DMS 273 (cell line): Measurements from ENCODE around the gene F5.

ENCODE experiments used
- DNase-seq: peaks from one replicate; lab custom pipeline; 2025; ENCODE audit not compliant: unreplicated experiment; lab: John Stamatoyannopoulos, UW

The F5 gene

DNA sequence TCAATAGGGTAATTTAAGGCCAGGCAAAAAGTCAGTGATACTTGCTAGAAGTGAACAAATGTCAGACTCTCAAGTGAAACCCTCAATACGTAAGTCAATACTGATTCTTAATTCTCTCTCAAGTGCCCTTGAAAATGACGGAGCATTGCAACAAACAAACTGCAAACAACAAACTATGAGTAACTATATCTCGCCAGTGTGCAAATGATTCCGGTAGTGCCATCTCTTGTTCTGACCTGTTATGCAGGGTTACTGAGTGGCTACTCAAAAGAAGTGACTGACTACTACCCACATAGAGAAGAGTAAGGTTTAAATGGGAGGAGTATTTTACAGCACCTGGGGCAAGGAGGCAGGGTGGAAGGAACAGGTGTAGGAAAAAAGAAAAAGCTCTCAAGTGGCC lies 102.2 kb downstream of the F5 start:
- DNase-seq, result no peak

DNA sequence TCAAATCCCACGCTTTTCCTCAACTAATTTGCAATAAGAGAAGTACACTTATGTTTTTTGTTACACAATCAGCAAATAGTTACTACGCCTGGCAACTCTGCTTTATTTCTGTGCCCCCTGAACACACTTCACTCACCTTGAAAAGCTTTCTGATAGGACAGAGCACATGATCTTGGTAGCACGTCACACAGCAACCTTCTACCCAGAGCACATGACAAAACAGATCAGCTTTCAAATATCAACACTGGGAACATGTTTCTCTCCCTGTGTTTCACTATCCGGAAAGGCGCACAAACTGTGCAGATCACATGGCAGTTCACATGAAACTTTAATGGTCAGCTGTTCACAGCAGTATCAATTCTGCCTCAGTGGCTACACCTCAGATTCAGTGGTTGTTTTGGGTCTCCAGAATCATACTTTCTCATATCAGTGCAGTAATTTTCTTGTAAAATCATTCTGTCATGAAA lies 102.7 kb downstream of the F5 start:
- peak; percentile 44 for DNase-seq

DNA sequence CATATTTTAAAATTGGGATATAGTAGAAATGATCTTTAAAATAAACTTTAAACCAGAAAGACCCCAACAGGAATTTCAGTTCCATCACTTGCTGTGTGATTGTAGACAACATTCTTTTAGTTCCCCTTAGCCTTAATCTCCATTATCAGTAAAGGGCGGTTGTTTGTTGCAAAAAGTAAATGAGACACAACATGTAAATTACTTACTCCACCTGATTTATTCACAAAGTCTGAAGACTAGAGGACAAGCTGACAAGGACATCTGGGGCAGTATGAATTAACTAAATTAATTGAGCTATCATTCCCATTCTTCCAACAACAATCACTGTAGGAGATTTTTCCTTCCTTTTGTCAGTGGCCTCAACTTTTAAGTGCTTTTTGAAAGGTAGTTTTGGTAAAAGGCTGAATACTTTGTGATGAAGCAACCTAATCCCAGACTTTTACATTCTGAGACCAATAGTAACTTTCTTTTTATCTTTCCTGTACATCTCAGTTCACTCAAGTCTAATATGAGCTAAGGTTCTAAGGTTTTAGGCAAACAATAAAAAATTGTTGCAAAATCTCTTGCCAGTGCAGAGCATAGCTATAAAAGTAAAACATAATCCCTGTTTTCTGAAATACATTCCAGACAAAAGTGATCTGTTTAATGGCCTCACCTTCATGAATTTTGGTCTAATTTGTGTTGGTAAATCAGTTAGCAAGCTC lies 106.8 kb downstream of the F5 start:
- no peak for DNase-seq

DNA sequence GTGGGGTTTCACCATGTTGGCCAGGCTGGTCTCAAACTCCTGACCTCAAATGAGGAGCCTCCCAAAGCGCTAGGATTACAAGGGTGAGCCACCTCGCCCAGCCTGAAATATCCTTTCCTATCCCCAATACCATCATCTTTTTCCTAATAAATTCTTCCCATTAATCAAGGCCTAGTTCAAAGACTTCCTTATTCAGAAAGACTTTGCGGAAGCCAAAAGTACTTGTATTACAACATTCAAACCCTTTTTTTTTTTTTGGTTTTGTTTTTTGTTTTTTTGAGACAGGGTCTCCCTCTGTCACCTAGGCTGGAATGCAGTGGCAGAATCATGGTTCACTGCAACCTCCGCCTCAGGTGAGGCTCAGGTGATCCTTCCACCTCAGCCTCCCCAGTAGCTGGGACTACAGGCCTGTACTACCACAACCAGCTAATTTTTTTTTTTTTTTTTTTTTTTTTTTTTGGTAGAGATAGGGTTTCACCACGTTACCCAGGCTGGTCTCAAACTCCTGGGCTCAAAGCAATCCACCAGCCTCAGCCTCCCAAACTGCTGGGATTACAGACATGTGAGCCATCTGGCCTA lies 108.1 kb downstream of the F5 start:
- no peak for DNase-seq

DNA sequence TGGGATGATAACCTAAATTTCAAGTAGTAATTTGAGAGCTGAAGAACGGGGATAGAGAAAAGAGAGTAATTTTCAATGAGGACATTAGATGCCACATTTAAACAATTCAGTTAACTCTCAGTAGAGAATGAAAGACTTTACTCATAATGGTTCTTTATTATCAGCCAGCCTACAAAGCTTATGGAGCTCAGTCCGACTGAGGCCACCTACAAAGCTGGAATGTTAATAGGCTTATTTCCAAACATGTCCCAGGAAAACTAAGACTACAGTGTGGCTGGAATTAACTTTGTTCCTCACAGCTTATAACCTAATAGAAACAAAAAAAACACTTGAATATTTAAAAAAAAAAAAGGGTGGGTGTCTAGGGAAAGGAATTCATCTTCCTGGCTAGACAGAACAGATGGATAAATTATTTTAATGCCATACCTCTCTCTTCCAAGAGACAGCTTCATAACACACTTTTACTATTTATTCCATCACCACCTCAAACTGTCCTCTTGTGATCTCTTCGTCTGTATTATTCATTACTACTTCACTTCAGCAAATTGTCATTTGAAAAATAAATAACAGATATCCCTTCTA lies 110.4 kb downstream of the F5 start:
- no peak for DNase-seq

DNA sequence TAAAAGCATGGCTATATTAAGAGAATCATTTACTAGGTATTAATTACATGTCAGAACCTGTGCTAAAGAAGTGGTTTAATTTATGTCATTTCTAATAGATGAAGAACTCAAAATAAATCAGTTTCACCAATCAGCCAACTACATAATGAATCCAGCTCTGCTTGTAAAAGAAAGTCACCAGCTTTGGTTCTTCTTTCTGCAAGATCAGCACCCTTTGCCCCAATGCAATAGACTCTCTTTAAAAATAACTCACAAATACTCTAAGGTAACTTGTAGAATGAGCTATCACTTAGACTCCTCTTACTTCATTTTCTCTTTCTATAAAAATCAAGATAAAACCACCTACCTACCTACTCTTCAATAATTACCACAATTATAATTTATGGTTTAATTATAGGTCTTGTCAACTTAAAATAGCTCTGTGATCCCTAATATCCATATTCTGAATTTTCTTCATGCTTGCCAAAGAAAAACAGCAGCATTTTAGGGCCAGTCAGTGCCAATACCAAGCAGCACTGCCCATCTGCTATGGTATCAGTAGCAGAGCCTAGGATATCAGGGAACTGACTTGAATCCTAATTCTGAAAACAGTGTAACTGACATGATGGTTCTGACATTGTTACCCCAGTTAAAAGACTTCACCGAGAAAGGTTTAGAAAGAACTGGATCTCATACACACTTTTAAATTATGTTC lies 111.8 kb downstream of the F5 start:
- peak; percentile 33 for DNase-seq

DNA sequence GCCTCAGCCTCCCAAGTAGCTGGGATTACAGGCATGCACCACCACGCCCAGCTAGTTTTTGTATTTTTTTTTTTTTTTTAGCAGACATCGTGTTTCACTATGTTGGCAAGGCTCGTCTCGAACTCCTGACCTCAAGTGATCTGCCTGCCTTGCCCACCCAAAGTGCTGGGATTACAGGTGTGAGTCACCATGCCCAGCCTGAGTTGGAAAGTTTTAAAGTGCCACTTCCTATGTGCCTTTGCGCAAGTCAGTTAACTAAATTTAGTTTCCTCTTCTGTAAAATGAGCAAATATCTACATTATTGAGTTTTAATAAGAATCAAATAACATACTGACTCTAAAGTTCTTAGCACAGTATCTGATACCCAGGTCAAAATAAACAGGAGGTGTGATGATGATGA lies 112.9 kb downstream of the F5 start:
- no peak for DNase-seq

DNA sequence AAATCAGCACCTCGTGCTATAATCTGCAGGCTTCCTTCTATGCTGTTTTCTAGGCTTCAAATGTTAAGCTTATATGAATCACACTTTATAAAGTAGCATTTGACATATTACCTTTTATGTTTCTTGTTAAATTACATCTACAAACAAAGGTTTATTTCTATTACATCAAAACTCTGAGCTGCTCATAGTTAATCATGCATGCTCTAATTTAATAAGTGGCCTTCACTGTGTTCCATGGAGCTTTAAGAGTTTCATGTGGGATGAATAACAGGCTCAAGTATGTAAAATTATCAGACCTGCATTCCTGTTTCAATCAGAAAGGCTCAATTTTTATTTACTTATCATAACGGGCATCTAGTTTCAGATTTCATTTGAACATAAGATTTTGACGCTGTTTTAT lies 113.5 kb downstream of the F5 start:
- no peak for DNase-seq

DNA sequence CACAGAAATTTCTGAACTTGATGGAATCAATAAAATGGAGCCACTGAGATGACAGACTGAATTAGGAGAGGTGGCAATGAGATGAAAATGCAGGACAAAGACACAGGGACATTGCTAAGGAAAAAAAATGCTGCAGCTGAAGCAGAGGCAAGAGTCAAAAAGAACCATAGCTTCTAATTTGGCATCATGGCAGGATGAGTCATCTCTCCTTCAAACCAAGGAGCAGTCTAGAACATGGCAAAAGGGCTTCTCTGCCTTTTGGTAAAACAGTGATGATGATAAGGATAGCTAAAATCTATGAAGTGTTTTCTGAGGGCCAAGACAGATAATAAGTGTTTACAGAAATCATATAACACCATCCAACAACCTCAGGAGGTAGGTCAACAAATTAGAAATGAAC lies 117.3 kb downstream of the F5 start:
- no peak for DNase-seq

DNA sequence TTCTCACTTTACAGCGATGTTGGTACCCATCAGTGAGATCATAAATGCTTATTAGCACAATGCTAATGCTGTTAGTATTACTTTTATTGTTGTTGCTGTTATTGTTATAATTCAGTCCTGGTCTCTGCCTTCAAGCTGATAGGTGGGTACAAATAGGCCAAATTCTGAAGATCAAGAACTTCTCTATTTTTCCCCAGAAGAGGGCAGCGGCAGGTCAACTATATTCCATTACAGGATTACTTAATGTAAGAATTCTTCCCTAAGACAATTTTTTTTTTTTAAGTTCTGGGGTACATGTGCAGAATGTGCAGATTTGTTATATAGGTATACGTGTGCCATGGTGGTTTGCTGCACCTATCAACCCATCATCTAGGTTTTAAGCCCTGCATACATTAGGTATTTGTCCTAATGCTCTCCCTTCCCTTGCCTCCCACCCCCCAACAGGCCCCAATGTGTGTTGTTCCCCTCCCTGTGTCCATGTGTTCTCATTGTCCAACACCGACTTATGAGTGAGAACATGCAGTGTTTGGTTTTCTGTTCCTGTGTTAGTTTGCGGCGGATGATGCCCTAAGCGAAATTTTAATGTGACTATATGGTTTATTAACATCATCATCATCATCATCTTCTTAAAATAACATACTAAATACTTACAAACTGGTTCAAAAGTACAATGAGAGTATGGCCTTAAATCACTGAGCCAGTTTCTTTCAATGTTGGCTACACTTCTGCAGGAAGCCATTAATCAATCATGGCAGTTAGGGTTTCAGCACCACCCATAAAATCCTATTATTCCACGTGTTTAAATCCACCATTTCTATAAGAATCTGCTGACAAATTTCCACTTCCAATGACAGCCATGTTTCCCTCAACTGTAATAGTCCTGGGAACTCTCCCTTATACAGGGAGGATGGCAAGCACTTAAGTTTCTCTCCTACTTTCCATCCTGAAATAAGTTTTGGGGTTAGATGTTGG lies 119.7 kb downstream of the F5 start:
- peak; percentile 53 for DNase-seq

DNA sequence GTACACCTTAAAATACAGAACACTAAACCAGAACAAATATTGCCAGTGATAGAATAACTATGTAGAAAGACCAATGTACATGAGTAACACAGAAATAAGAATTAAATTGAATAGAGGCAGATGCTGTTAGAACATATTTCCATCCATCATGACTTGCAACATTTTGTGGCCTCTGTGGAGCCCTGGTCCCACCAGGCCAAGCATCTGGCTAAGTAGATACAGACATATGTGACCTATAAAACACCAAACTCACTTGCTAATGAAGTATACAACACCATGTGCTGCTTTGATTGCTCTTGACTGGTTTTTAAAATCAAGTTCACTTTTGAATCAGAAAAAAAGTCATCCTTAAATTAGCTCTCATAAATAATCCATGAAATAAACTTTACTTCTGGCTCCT lies 121.0 kb downstream of the F5 start:
- peak; percentile 43 for DNase-seq
